ENCODE data around the gene RHOD. TPM values are rescaled to one million over a fixed set of nuclear protein-coding genes. Genes with fewer than 3 reads are reported as not detected.
A peak's percentile ranks its signal among the peaks of the same experiment; 100 is the strongest.

The RHOD gene
- polyA plus RNA-seq, 1 experiment = 42.8 TPM

DNA sequence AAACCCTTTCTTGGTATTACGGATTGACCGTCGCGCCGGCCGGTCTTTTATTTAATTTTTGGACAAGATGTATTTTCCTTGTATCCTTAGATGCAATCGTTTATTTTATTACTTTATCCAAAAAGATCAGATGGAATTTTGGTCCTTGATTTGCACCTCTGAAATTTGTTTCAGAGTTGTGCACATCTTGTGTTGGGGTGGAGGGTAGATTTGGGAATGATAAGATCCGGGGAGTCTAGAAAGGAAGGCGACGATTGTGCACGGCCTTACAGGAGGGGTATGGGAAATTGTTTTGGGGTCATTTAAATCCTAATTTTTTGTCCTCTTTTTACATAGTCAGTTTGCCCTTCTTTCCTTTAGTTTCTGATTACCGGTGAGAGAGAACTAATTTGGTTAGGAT is 63.8 kb downstream of the RHOD start:
- Histone ChIP-seq H3K4me3 (ENCODE audit: low read depth, low read length) (peak overlapping the region; percentile 90), H3K27me3 (ENCODE audit: control insufficient read depth, insufficient read depth, low read length) (no peaks in the 10 kb centered on the region), H3K36me3 (ENCODE audit: control insufficient read depth, insufficient read depth, low read length) (peaks cover 1% of the 10 kb centered on the region)
- TF ChIP-seq, protein P1, sequence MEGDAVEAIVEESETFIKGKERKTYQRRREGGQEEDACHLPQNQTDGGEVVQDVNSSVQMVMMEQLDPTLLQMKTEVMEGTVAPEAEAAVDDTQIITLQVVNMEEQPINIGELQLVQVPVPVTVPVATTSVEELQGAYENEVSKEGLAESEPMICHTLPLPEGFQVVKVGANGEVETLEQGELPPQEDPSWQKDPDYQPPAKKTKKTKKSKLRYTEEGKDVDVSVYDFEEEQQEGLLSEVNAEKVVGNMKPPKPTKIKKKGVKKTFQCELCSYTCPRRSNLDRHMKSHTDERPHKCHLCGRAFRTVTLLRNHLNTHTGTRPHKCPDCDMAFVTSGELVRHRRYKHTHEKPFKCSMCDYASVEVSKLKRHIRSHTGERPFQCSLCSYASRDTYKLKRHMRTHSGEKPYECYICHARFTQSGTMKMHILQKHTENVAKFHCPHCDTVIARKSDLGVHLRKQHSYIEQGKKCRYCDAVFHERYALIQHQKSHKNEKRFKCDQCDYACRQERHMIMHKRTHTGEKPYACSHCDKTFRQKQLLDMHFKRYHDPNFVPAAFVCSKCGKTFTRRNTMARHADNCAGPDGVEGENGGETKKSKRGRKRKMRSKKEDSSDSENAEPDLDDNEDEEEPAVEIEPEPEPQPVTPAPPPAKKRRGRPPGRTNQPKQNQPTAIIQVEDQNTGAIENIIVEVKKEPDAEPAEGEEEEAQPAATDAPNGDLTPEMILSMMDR (IDR thresholded peaks at IDR 0.05; ENCODE audit: insufficient read depth, low read depth, low read length) = no peak
- DNase-seq (ENCODE audit: low read depth) = no peak
- POLR2A ChIA-PET = no interaction called here
- CTCF ChIA-PET = no interaction called here

DNA sequence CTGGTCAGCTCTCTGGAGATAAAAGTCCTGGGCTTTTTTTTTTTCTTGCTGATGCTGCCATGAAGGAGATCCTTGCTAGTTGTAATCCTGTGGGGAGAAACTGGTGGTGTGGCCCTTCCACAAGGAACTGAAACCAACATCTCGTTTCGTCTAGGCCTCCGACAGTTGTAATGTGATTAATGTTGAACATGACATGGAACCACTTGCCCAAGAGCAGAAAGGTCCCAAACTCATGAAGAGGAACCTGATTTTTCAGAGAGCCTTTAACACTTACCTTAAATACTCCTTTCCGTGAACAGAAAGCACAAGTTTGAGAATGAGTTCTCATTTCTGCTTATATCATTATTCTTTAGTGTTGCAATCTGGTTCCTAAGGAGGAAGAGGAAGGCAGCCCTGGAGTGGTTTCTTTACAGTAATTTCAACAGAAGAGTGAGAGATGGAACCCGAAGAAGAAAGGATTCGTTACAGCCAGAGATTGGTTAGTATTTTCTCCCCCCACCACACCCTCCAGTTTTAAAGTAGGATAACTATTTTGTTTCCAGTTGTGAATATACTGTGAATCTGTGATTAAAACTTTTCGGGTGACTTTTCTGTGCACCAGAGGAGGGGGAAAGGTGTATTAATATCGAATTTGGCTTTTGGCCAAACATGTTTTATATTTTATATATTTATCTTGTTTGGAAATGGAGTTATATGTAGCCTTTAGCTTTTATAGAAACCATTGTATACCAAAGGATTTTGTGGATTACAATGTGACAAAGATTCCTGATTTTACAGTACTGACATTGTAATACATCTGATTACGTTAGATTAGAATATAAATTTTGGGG is 64.4 kb downstream of the RHOD start:
- TF ChIP-seq, protein P1 (IDR thresholded peaks at IDR 0.05; ENCODE audit: insufficient read depth, low read depth, low read length) = no peak
- Histone ChIP-seq H3K36me3 (ENCODE audit: control insufficient read depth, insufficient read depth, low read length) (peaks cover 1% of the 10 kb centered on the region), H3K4me3 (ENCODE audit: low read depth, low read length) (peak overlapping the region; percentile 90), H3K27me3 (ENCODE audit: control insufficient read depth, insufficient read depth, low read length) (no peaks in the 10 kb centered on the region)
- DNase-seq (ENCODE audit: low read depth) = no peak
- ChIA-PET CTCF (interaction anchor here (1.4 kb wide), 1 partner anchor 76 kb away, joined by 4 read pairs; no protein-coding TSS in a partner anchor), POLR2A (no interaction called here)

Other genes with a start within 250 kb of the RHOD start
- gene RCE1, start 213.4 kb upstream of the RHOD start, polyA plus RNA-seq (2011; rRNA removed) = 12.0 and 20.1 TPM in 2 replicates
- 14.2 and 15.8 TPM in 2 replicates for gene LRFN4, start 199.8 kb upstream of the RHOD start, polyA plus RNA-seq (2011; rRNA removed)
- 6.4 and 14.3 TPM in 2 replicates for gene PC, start 98.5 kb upstream of the RHOD start, polyA plus RNA-seq (2011; rRNA removed)
- 0.15 TPM in 1 of 2 replicates, not detected in the other for gene C11orf86, start 81.5 kb upstream of the RHOD start, polyA plus RNA-seq (2011; rRNA removed)
- 0.13 TPM in 2 replicates for gene SYT12, start 33.7 kb upstream of the RHOD start, polyA plus RNA-seq (2011; rRNA removed)
- gene KDM2A, start 62.4 kb downstream of the RHOD start, polyA plus RNA-seq (2011; rRNA removed) = 44.9 and 63.5 TPM in 2 replicates
- 21.9 and 31.2 TPM in 2 replicates for gene GRK2, start 209.6 kb downstream of the RHOD start, polyA plus RNA-seq (2011; rRNA removed)
- 18.4 and 30.7 TPM in 2 replicates for gene ANKRD13D, start 232.5 kb downstream of the RHOD start, polyA plus RNA-seq (2011; rRNA removed)
- 19.1 and 22.1 TPM in 2 replicates for gene SSH3, start 246.7 kb downstream of the RHOD start, polyA plus RNA-seq (2011; rRNA removed)

Data from BJ (cell line).